T-helper 22 cell (primary cell): ENCODE measurements around the gene CATSPERD.
"Not testable (repeated sequence)": the region's sequence is repeated elsewhere in the genome, so short reads cannot be mapped to it uniquely, and the experiment has no call there.

Experiments used
- DNase-seq: peaks from one replicate; pipeline ENCODE4 v3.0.0-alpha.2; 2020; ENCODE audit warnings: low read depth

Gene CATSPERD

DNA sequence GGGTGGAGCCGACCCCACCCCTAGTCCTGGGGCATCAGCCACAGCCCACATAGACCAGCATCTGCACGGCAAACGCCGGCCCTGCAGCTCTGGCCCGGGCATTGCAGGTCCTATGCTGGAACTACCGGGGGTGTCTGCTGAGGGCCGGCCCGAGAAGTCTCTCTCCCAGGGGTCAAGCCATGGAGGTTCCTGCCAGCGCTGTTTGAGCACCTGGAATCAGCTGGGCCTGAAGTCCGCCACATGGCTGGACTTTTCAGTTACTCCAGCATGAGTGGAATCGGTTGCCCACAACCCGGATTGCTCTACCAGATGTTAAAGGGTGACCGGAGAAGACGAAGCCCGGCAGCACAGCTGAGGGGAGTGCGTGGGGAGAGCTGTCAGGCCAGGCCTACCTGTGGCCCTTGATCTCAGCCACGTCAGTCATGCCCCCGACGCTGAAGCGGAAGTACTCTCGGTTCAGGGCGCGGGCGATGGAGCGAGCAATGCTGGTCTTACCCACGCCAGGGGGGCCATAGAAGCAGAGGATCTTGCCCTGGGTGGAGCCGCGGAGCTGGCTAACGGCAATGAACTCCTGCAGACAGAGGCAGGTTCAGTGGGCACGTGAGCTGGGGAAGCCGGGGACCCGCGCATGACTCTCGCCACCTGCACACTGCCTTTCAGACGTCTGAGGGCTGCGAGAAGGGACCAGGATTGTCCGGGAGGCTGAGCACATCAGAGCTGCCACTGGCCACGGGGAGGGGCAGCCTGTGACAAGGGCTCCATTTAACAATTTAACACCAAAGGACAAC, 21.6 kb upstream of the CATSPERD start:
- no peak for DNase-seq

DNA sequence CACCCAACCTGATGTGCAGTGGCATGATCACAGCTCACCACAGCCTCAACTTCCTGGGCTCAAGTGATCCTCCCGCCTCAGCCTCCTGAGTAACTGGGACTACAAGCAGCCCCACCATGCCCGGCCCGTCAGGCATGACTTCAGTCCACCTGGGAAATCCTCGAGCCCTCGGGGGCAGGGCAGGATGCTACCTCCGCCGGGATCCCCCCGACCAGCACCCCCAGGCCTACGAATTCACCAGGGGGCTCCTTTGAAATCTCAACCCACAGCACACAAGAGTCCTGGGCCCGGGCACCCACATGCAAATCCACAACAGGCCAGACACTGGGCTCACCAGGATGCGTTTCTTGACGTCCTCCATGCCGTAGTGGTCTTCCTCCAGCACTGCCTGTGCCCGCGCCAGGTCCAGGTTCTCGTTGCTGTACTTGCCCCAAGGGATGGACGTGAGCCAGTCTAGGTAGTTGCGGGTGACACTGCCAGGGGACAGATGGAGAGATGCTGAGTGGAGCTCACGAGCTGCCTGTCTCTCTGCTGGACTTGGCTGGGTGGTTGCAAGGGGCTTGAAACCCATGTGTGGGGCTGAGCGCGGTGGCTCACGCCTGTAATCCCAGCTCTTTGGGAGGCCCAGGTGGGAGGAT, 19.9 kb upstream of the CATSPERD start:
- no peak for DNase-seq

DNA sequence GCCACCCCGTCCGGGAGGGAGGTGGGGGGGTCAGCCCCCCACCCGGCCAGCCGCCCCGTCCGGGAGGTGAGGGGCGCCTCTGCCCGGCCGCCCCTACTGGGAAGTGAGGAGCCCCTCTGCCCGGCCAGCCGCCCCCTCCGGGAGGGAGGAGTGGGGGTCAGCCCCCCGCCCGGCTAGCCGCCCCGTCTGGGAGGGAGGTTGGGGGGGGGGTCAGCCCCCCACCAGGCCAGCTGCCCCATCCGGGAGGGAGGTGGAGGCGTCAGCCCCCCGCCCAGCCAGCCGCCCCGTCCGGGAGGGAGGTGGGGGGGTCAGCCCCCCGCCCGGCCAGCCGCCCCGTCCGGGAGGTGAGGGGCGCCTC, 18.4 kb upstream of the CATSPERD start:
- DNase-seq: not testable (repeated sequence)

DNA sequence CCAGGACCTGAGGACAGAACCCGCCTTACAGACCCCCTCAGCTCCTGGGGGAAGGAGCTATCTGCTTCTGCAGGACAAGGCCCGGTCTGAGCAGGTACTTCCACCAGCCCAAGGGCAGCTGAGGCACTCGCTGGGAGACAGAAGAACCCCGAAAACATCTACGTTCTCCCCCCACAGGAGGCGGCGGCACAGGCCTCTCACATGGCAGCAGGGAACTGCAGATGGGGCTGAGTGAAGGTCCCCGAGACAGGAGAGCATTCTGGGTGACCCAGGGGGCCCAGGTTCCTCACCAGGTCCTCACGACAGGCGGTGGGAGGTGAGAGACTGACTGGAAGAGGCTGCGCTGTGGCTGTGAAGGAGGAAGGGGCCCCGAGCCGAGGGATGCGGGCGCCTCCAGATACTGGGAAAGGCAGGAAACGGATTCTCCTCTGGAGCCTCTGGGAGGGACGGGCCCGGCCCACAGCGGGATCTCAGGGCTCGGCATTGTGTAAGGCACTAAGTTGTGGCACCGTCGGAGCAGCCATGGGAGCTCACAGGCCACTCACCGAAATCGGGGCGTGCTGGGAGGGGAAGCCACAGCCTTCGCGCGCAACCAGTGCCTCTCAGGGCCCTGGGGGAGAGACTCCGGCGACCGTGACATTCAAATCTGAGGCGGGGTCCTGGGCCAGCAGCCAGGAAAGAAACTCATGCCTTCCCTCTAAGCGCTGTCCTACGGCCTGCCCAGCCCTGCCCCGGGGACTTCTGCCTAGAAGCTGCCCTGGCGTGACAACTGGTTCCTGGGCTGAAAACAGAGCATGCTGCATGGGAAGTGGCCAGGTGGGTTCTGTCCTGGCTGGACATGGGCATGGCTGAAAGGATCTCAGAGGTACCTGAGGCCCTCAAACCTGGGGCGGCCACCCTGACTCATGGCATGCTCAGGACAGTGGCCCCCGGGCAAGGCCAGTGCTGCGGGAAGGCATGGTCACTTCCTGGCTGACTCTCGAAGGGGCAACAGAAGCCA, 16.3 kb upstream of the CATSPERD start:
- no peak for DNase-seq

DNA sequence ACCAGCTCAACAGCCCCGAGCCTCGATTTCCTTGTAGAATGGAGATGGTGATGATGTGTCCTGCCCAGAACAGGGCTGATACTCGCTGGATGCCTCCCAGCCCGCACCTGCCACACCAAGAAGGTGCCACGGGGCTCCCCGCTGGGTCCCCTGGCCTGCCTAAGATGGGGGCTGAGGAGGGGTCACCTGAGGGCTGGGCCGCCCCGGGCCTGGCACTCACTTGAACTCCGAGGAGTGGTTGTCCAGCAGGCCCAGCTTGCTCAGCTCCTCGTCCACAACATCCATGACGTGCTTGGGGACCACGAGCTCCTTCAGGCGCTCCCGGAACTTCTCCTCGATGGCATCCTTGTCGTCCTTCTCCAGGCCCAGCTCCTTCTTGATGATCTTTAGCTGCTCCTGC, 14.9 kb upstream of the CATSPERD start:
- DNase-seq: no peak

DNA sequence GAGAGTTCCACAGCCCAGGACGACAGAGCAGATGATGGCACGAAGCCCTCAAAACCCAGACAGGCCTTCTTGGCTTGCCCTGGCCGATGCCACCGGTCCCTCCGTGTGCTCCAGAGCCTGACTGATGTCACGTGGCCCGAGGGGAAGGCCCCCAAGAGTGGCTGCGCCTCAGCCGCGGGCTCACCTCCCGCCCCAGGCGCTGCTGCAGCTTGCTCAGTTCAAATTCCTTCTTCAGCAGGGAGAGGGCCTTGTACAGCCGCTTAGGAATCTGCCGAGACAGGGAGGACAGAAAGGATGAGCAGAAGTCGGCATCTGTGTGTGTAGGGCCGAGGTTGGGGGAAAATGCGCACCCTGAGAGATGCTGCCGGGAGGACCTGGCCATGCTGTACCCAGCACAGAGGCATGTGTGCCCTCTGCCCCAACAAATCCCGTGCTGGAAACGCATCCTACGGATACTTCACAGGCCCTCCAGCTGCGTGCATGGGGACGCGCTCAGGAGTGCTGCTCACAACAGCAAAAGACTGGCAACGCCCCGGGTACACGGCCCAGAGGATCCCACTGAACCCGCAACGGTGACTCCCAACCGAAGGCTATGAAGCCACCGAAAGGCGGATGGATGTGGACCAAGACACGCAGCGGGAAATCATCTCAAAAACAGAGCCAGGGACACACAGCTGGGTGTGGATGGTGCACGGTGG, 13.4 kb upstream of the CATSPERD start:
- no peak for DNase-seq

DNA sequence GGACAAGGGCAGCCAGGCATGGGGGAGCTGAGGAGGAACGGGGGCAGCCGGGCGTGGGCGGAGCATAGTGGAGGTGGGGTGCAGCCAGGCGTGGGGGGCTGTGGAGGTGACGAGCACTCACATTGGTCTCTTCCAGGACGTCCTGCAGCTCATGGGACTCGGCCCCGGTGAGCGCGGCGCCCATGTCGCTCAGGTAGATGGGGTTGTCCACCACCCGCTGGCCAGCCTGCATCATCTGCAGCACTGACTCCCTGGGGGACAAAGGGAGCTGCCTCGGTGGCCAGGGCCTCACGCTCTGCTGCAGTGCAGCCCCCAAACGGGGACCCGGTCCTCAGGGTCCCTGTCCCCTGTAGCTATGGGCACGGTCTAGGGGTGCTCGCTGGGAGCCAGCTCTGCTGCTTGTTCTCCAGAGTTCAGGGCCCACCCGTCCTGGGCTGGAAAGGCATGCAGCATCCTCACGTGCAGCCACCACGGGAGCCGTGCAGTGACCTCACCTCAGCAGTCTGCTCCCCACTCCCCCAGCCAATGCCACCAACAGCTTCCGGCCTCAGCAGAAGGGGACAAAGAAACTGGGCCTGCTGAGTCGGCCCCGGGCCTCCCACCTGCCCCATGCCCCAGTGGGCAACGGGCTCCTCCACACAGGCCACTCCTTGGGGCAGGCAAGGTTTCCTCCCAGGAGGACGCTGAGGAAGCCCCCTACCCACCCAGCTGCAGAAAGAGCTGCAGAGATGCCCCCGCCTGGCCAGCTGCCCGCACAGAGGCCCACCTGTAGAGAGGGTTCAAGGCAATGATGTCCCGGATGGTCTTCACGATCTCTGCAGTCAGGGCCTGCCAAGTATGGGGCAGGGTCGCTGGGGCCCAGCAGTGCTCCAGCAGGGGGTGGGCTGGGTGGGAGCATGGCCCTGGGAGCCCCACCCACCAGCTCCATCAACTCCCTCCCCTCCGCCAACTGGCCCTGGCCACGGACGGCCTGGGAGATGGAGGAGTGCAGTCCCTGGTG, 12.6 kb upstream of the CATSPERD start:
- no peak for DNase-seq

DNA sequence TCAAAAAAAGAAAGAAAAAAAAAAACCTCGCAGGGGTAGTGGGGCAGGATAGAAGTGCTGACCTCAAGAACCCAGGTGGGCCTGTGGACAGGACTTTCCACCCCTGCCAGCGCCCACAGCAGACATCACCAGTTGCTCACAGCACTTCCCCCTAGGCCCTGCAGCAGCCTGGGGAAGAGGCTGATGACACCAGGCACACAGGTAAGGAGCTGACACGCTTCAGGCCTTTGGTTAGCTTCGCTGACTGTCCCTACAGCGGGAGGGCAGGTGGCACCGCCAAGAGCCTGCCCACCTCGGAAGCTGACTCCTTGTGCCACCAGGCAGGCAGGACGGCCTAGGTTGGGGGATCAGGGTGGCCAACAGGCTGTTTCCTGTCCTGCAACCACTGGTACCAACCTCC, 9.4 kb upstream of the CATSPERD start:
- DNase-seq: no peak

DNA sequence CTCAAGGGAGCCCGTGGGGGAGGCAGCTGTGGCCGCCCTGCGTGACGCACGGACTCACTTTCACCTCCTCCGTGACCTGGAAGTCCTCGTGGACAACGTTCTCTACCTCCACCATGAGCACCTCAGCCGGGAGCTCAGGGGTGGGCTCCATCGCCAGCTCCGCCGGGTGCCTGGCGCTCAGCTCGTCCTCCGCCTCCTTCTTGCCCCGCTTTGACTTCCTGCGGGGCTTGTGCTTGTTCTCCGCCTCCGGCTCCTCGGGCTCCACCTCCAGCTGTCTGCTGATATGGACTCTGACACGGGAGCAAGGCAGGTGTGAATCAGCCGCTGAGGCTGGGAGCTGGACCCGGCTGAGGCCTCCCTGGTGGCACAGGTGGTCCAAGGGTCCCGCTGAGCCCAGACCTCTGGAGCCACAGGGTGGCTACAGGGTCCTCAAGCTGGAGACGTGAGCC, 8.7 kb upstream of the CATSPERD start:
- no peak for DNase-seq

DNA sequence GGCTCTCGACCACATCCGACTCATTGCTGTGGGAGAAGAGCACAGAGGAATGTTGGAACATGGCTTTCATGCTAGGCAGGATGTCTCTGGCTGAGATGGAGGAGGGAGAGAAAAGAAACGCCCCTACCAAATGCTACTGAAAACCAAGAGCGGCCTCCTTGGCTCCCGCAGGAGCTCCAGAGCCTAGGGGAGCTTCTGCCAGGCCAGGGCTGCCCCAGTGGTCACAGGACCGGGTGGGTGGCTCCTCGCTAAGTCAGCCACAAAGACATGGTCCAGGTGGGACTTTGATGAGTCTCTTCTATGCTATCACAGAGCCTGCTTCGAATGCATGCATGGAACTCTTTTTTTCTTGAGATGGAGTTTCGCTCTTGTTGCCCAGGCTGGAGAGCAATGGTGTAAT, 7.2 kb upstream of the CATSPERD start:
- DNase-seq: no peak

DNA sequence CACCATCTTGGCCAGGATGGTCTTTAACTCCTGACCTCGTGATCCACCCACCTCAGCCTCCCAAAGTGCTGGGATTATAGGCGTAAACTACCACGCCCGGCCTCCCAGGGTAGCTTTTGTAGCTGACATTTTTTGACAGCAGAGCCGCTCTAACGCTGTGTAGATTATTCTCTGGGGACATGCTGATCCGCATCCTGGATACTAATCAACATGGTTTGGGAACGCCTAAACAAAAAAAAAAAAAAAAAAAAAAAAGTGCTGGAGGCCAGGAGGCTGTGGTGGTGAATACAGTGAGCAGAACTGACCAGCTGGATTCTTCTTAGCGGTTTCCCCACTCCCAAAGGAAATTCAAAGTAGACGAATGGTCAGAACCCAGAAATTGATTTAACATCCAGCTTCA, 5.6 kb upstream of the CATSPERD start:
- DNase-seq: no peak

DNA sequence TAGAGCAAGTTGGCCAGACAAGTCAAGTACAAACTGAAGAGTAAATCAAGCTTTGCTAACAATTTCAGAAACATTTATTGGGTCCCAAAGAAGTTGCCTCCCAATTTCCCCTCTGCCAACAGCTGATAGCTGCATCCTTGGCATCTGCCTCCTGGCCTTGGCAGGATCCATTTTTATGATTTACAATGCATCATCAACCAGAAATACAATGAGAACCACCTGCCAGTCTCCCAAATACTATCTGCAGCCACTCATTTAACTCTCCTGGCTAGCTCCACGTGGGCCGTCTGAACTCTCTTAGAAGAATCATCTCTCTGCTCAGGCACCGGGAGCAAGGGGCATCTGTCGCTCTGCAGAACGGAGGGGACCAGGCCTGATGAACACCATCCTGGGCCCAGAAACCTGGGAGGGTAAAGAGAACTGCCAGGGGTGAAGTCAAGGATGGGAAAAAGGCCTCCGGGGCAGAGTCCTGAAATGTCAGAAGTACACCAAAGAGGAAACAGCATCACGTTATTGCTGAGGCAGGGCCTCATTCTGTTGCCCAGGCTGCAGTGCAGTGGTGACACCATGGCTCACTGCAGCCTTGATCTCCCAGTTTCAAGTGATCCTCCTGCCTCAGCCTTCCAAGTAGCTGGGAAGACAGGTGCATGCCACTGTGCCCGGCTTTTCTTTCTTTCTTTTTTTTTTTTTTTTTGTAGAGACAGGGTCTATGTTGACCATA, 3.1 kb upstream of the CATSPERD start:
- no peak for DNase-seq

DNA sequence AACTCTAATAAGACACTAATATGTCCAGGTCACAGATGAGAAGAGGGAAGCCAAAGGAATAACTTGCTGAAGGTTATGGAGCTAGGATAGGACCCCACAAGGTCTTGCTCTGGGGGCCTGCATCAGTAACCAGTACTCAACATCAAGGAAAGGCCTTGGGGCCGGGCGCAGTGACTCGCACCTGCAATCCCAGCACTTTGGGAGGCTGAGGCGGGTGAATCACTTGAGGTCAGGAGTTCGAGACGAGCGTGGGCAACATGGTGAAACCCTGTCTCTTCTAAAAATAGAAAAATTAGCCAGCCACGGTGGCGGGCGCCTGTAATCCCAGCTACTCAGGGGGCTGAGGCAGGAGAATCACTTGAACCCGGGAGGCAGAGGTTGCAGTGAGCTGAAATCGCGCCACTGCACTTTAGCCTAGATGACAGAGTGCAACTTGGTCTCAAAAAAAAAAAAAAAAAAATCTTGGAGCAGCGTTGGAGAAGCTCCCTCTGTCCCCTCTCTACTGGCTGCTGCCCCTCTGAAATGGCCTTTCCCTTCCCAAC, 2.3 kb upstream of the CATSPERD start:
- no peak for DNase-seq

DNA sequence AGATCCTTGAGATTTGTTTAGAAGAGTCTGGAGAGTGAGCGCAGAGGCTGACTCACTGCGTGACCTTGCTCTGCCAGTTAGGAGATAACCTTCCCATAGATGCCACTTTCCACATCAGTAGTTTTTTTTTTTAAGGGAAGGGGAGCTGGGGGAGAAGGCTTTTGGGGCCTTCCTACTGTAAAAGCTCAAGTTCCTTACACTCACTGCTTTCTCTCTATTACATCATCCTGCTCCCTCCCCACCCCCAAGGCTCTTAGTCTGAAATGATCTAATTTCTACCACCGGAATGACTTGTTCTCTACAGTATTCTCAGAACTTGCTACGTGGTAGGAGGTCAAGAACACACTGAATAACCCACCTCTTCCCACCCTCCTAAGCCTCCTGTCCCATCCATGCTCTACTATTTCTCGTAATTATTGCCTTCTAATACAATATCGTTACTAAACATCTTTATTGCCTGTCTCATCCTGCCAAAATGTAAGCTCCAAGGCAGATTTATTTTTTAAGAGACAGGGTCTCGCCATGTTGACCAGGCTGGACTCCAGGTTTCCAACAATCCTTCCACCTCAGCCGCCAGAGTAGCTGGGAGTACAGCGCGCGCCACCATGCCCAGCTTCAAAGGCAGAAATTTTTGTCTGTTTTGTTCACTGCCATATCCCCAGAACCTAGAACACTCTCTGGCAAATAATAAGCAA, 1.7 kb upstream of the CATSPERD start:
- no peak for DNase-seq

DNA sequence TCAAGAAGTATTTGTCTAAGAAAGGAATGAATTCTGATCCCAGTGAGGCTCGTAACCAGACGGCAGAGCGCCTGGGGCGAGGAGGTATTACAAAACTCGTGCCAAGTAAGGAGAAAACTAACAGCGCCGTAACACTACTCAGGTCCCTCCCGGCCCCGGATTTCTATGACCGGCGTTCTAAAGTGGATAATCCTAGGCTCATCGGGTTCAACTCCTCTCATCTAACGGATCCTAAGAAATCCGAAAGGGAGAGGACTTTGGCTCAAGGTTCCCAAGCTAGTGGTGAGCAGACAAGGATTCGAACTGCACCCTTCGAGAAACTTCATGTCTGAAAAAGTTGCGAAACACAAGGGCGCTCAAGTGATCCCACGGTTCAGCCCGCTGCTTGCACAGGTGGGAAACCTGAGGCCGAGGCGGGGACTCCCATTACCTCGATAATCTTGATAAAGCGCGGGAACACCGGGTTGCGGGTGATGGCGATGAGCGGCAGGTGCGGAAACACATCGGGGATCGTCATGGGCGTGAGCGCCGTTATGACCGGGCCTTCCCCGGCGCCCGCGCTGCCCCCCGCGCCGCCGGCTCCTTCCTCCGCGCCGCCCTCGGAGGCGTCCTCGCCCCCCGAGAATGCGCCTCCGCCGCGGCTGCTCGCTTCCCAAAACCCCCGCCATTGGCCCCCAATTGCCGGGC, 1.0 kb upstream of the CATSPERD start:
- DNase-seq: peak; percentile 28

DNA sequence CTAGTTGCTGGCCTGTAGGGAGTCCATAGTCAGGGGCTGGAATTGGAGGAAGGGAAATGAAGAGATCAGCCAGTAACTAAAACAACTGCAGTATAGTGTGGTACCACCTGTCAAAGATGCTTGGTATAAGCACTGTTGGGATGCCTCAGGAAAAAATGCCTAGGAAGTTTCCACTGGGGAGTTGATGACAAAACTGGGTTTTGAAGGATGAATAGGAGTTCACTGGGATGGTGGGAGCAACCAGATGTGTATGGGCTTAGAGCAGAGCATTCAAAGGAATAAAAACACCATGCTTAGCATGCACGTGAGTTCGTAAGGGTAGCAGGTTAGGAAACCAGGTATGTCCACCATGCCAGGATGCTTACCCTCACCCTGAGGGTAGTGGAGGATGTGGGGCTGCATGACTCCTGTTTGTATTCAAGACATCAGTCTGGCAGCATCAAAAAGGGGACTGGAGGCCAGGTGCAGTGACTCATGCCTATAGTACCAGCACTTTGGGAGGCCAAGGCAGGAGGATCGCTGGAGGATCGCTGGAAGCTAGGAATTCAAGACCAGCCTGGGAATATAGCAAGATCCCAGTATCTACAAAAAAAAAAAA, 7.1 kb downstream of the CATSPERD start:
- no peak for DNase-seq

DNA sequence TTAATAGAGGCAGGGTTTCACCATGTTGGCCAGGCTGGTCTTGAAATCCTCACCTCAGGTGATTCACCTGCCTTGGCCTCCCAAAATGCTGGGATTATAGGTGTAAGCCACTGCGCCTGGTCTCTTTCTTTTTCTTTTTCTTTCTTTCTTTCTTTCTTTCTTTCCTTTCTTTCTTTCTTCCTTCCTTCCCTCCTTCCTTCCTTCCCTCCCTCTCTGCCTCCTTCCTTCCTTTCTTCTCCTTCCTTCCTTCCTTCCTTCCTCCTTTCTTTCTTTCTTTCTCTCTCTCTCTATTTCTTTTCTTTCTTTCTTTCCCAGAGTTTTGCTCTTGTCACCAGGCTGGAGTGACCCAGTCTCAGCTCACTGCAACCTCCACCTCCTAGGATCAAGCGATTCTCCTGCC, 12.7 kb downstream of the CATSPERD start:
- not testable (repeated sequence) for DNase-seq

DNA sequence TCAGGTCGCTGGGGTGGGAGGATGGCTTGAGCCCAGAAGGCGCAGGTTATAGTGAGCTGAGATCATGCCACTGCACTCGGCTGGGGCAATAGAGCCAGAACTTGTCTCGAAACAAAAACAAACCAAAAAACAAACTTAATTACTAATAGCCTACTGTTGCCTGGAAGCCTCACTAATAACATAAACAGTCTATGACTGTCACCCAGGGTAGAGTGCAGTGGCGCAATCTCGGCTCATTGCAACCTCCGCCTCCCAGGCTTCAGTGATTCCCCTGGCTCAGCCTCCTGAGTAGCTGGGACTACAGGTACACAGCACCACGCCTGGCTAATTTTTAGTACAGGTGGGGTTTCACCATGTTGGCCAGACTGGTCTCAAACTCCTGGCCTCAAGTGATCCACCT, 18.0 kb downstream of the CATSPERD start:
- no peak for DNase-seq
